ENCODE measurements around the gene RDH16.
"Not testable (repeated sequence)": the region's sequence is repeated elsewhere in the genome, so short reads cannot be mapped to it uniquely, and the experiment has no call there.

RDH16 gene

DNA sequence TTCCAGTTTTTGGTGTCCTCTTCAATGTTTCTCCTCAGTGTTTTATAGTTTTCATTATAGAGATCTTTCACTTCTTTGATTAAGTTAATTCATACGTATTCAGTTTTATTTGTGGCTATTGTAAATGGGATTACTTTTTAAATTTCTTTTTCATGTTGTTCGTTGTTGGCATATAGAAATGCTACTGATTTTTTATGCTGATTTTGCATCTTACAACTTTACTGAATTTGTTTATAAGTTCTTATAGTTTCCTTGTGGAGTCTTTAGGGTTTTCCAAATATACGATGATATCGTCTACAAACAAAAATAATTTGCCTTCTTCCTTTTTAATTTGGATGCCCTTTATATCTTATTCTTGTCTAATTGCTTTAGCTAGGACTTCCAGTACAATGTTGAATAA, 13.5 kb downstream of the RDH16 start:
- no peak overlapping the region for H3K14ac ChIP-seq (ENCODE audit: low read length)
- H2BK5ac ChIP-seq (ENCODE audit: low read depth, low read length, poor library complexity) = no peak overlapping the region
- H3K4me2 ChIP-seq (ENCODE audit: low read length) = no peak overlapping the region
- no peak overlapping the region for H2BK12ac ChIP-seq (ENCODE audit: low read length)
- H4K8ac ChIP-seq (ENCODE audit: low read depth, low read length) = no peak overlapping the region
- H2AK5ac ChIP-seq (ENCODE audit: low read length) = no peak overlapping the region
- no peak overlapping the region for H3K9ac ChIP-seq (ENCODE audit: low read length)
- DNase-seq = no peak
- no peaks in the 10 kb centered on the region for H3K36me3 ChIP-seq (ENCODE audit: control insufficient read depth in 1 of 2, insufficient read depth in 2 of 2, low read length in 2 of 2)
- no CpG with 5 or more reads among the region's 4 CpGs for WGBS (ENCODE audit: extremely low coverage, insufficient coverage, insufficient read length)
- H3K79me1 ChIP-seq (ENCODE audit: low read length) = no peaks in the 10 kb centered on the region
- no peak overlapping the region for H3K4me3 ChIP-seq (ENCODE audit: low read depth, low read length)
- no peak overlapping the region for H4K91ac ChIP-seq (ENCODE audit: low read depth, low read length)
- peaks cover 5% of the 10 kb centered on the region for H3K9me3 ChIP-seq (ENCODE audit: insufficient read depth, low read depth, low read length)
- H3K23ac ChIP-seq (ENCODE audit: low read length) = no peak overlapping the region
- no peak overlapping the region for H3K4ac ChIP-seq (ENCODE audit: low read depth, low read length)
- no peak overlapping the region for H2AFZ ChIP-seq (ENCODE audit: insufficient read depth, low read length, poor library complexity)
- no peak overlapping the region for H2BK120ac ChIP-seq (ENCODE audit: insufficient read depth, low read length, poor library complexity)
- no peak overlapping the region for H3K27ac ChIP-seq (ENCODE audit: low read depth, low read length)
- no peak overlapping the region for H4K12ac ChIP-seq (ENCODE audit: low read depth, low read length)
- no peak overlapping the region for H3K18ac ChIP-seq (ENCODE audit: low read length)
- no peaks in the 10 kb centered on the region for H3K79me2 ChIP-seq (ENCODE audit: control insufficient read depth, insufficient read depth, low read length, poor library complexity)
- H3K27me3 ChIP-seq (ENCODE audit: insufficient read depth, low read length) = no peaks in the 10 kb centered on the region
- peaks cover 0 to 6% of the 10 kb centered on the region in 2 experiments for H3K4me1 ChIP-seq (ENCODE audit: control insufficient read depth in 1 of 2, insufficient read depth in 2 of 2, low read length in 2 of 2)

DNA sequence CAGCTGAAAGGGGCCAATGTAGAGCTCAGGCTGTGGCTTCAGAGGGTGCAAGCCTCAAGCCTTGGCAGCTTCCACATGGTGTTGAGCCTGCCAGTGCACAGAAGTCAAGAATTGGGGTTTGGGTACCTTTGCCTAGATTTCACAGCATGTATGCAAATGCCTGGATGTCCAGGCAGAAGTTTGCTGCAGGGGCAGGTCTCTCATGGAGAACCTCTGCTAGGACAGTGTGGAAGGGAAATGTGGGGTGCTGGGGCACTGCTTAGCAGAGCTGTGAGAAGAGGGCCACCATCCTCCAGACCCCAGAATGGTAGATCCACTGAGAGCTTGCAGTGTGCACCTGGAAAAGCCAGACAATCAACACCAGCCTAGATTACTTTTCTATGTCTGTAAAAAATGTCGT, 14.0 kb downstream of the RDH16 start:
- not testable (repeated sequence) for H3K4ac ChIP-seq (ENCODE audit: low read depth, low read length); H4K12ac ChIP-seq (ENCODE audit: low read depth, low read length); H4K91ac ChIP-seq (ENCODE audit: low read depth, low read length); H3K27me3 ChIP-seq (ENCODE audit: insufficient read depth, low read length); H3K14ac ChIP-seq (ENCODE audit: low read length); H3K4me1 ChIP-seq (ENCODE audit: control insufficient read depth in 1 of 2, insufficient read depth in 2 of 2, low read length in 2 of 2); H2BK120ac ChIP-seq (ENCODE audit: insufficient read depth, low read length, poor library complexity); H4K8ac ChIP-seq (ENCODE audit: low read depth, low read length); H2BK5ac ChIP-seq (ENCODE audit: low read depth, low read length, poor library complexity); H3K36me3 ChIP-seq (ENCODE audit: control insufficient read depth in 1 of 2, insufficient read depth in 2 of 2, low read length in 2 of 2); H3K27ac ChIP-seq (ENCODE audit: low read depth, low read length); DNase-seq; H2AFZ ChIP-seq (ENCODE audit: insufficient read depth, low read length, poor library complexity); H3K18ac ChIP-seq (ENCODE audit: low read length); H3K9ac ChIP-seq (ENCODE audit: low read length); H3K79me1 ChIP-seq (ENCODE audit: low read length); H2BK12ac ChIP-seq (ENCODE audit: low read length); H3K23ac ChIP-seq (ENCODE audit: low read length); H3K4me3 ChIP-seq (ENCODE audit: low read depth, low read length); H3K9me3 ChIP-seq (ENCODE audit: insufficient read depth, low read depth, low read length); H2AK5ac ChIP-seq (ENCODE audit: low read length); H3K79me2 ChIP-seq (ENCODE audit: control insufficient read depth, insufficient read depth, low read length, poor library complexity); H3K4me2 ChIP-seq (ENCODE audit: low read length)
- WGBS (ENCODE audit: extremely low coverage, insufficient coverage, insufficient read length) = no CpG with 5 or more reads among the region's 1 CpG

DNA sequence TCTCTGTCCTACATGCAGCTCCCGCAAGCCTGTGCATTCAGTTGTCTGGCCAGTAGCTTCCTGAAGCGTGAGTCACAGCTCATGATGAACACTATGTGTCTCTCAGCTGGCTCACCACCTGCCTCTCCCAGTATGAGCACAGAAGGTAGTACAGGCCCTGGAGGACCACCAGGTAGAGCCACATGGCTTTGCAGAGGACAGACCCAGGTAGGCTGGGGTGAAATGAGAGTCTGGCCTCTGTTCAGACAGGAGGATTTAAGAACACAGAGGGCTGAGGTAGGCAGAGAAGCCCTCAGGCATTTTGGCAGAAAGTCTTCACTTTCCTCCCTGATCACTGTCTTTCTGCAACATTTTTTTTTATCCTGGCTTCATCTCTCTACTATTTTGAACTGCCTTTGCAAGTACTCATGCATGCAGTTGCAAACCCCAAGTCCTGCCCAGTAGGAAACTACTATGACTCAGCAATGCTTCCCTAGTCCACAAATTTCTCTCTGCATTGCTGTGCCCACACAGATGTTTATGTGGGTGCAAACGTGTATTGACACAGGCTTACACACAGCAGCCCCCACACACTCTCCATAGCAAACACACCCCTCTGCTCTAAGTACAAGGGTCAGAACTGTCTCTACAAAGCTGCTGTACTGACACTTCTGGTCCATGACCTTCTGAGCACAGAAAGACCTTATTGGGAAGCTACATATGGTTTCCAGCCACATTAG, 15.9 kb downstream of the RDH16 start:
- no peak overlapping the region for H4K8ac ChIP-seq (ENCODE audit: low read depth, low read length)
- no peaks in the 10 kb centered on the region for H3K79me1 ChIP-seq (ENCODE audit: low read length)
- WGBS (ENCODE audit: extremely low coverage, insufficient coverage, insufficient read length) = no CpG with 5 or more reads among the region's 3 CpGs
- no peaks in the 10 kb centered on the region for H3K27me3 ChIP-seq (ENCODE audit: insufficient read depth, low read length)
- H3K14ac ChIP-seq (ENCODE audit: low read length) = no peak overlapping the region
- H3K4me1 ChIP-seq (ENCODE audit: control insufficient read depth in 1 of 2, insufficient read depth in 2 of 2, low read length in 2 of 2) = peaks cover 0 to 6% of the 10 kb centered on the region in 2 experiments
- no peak overlapping the region for H2AFZ ChIP-seq (ENCODE audit: insufficient read depth, low read length, poor library complexity)
- H3K9me3 ChIP-seq (ENCODE audit: insufficient read depth, low read depth, low read length) = peaks cover 5% of the 10 kb centered on the region
- DNase-seq = peak; percentile 32 to 50
- H2AK5ac ChIP-seq (ENCODE audit: low read length) = no peak overlapping the region
- H3K9ac ChIP-seq (ENCODE audit: low read length) = no peak overlapping the region
- H4K91ac ChIP-seq (ENCODE audit: low read depth, low read length) = no peak overlapping the region
- H3K23ac ChIP-seq (ENCODE audit: low read length) = peak overlapping the region; percentile 50
- no peak overlapping the region for H2BK12ac ChIP-seq (ENCODE audit: low read length)
- no peak overlapping the region for H4K12ac ChIP-seq (ENCODE audit: low read depth, low read length)
- H2BK5ac ChIP-seq (ENCODE audit: low read depth, low read length, poor library complexity) = no peak overlapping the region
- no peaks in the 10 kb centered on the region for H3K36me3 ChIP-seq (ENCODE audit: control insufficient read depth in 1 of 2, insufficient read depth in 2 of 2, low read length in 2 of 2)
- H3K18ac ChIP-seq (ENCODE audit: low read length) = no peak overlapping the region
- H3K4me2 ChIP-seq (ENCODE audit: low read length) = no peak overlapping the region
- H3K4ac ChIP-seq (ENCODE audit: low read depth, low read length) = no peak overlapping the region
- H3K27ac ChIP-seq (ENCODE audit: low read depth, low read length) = no peak overlapping the region
- no peak overlapping the region for H3K4me3 ChIP-seq (ENCODE audit: low read depth, low read length)
- no peak overlapping the region for H2BK120ac ChIP-seq (ENCODE audit: insufficient read depth, low read length, poor library complexity)
- no peaks in the 10 kb centered on the region for H3K79me2 ChIP-seq (ENCODE audit: control insufficient read depth, insufficient read depth, low read length, poor library complexity)

DNA sequence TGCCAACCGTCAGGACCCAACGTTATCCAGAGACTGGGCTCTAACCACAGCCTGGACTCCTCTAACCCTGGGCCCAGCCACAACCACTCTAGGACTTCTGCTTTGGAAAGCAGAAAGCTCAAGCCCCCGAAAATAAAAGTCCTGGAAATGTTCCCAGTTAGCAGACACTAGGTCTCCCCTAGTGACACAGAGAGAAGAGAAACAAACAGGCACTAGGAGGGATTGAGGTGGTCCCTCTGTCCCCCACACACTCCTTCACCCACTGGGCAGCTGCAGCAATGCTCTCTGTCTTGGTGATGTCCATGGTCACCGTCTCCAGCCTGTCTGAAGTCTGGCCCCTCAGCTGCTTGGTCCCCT, 16.5 kb downstream of the RDH16 start:
- H3K14ac ChIP-seq (ENCODE audit: low read length); H3K4me1 ChIP-seq (ENCODE audit: control insufficient read depth in 1 of 2, insufficient read depth in 2 of 2, low read length in 2 of 2); H3K9me3 ChIP-seq (ENCODE audit: insufficient read depth, low read depth, low read length); H3K79me2 ChIP-seq (ENCODE audit: control insufficient read depth, insufficient read depth, low read length, poor library complexity); H4K91ac ChIP-seq (ENCODE audit: low read depth, low read length); H2BK12ac ChIP-seq (ENCODE audit: low read length); H3K9ac ChIP-seq (ENCODE audit: low read length); H2BK5ac ChIP-seq (ENCODE audit: low read depth, low read length, poor library complexity); H2BK120ac ChIP-seq (ENCODE audit: insufficient read depth, low read length, poor library complexity); H3K27ac ChIP-seq (ENCODE audit: low read depth, low read length); H3K79me1 ChIP-seq (ENCODE audit: low read length); H2AK5ac ChIP-seq (ENCODE audit: low read length); H2AFZ ChIP-seq (ENCODE audit: insufficient read depth, low read length, poor library complexity); H4K12ac ChIP-seq (ENCODE audit: low read depth, low read length); H4K8ac ChIP-seq (ENCODE audit: low read depth, low read length); H3K4me2 ChIP-seq (ENCODE audit: low read length); H3K36me3 ChIP-seq (ENCODE audit: control insufficient read depth in 1 of 2, insufficient read depth in 2 of 2, low read length in 2 of 2); H3K4me3 ChIP-seq (ENCODE audit: low read depth, low read length); H3K4ac ChIP-seq (ENCODE audit: low read depth, low read length); H3K18ac ChIP-seq (ENCODE audit: low read length); H3K23ac ChIP-seq (ENCODE audit: low read length); DNase-seq; H3K27me3 ChIP-seq (ENCODE audit: insufficient read depth, low read length): not testable (repeated sequence)
- no CpG with 5 or more reads among the region's 4 CpGs for WGBS (ENCODE audit: extremely low coverage, insufficient coverage, insufficient read length)
